Lower leg skin (tissue), 3 donors: ENCODE data around the gene ZC3H7A.

ENCODE experiments used
- POLR2A ChIP-seq, 2 donors: fragments of 450-650 bp; IDR thresholded peaks; one replicate each; pipeline ENCODE4 v1.6.1; 2016 to 2017; ENCODE audit warnings: antibody characterized with exemption in 2 of 2, mild to moderate bottlenecking in 1 of 2, moderate library complexity in 1 of 2
- TF ChIP-seq, protein P1 (sequence below), 3 donors: fragments of 450-650 bp; IDR thresholded peaks; one replicate each; pipeline ENCODE4 v1.5.1; 2016; ENCODE audit warnings: antibody characterized with exemption in 3 of 3, mild to moderate bottlenecking in 3 of 3, moderate library complexity in 2 of 3

DNA sequence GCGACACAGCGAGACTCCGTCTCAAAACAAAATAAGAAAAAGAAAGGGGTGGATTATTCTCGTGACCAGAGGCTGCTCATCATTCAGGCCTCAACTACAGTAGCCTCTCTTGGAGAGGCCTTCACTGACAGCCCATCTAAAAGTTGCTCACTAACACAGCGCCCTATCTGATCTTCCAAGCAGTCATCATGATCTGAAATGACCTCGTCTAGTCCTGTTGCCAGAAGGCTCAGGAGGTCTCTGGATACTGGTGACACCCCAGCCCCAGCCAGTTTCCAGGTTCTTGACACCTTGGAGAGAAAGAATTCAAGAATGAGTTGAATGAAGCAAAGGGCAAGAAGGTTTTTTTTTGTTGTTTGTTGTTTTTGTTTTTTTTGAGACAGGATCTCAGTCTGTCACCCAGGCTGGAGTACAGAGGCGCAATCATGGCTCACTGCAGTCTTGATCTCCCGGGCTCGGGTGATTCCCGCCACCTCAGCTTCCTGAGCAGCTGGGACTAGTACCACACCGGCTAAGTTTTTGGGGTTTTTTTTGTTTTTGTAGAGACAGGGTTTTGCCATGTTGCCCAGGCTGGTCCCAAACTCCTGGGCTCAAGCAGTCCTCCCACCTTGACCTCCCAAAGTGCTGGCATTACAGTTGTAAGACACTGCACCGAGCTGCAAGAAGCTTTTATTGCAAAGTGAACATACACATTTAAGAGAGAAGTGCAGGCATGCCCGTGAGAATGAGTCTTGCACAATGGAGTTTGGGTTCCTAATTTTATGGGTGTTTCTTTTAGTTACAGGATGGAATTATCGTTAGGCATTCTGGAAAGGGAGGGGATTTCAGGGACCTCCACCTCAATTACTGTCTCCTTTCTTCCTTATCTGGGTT lies 2.7 kb upstream of the ZC3H7A start:
- no peak for TF ChIP-seq POLR2A (IDR thresholded peaks at IDR 0.05)
- TF ChIP-seq, protein P1, sequence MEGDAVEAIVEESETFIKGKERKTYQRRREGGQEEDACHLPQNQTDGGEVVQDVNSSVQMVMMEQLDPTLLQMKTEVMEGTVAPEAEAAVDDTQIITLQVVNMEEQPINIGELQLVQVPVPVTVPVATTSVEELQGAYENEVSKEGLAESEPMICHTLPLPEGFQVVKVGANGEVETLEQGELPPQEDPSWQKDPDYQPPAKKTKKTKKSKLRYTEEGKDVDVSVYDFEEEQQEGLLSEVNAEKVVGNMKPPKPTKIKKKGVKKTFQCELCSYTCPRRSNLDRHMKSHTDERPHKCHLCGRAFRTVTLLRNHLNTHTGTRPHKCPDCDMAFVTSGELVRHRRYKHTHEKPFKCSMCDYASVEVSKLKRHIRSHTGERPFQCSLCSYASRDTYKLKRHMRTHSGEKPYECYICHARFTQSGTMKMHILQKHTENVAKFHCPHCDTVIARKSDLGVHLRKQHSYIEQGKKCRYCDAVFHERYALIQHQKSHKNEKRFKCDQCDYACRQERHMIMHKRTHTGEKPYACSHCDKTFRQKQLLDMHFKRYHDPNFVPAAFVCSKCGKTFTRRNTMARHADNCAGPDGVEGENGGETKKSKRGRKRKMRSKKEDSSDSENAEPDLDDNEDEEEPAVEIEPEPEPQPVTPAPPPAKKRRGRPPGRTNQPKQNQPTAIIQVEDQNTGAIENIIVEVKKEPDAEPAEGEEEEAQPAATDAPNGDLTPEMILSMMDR (IDR thresholded peaks at IDR 0.05) = no peak
